ENCODE measurements around the gene BRD3OS. TPM values are rescaled to one million over a fixed set of nuclear protein-coding genes. Genes with fewer than 3 reads are reported as not detected.

BRD3OS gene
- total and polyA plus RNA-seq, 2 of the 4 experiments (the other 2 are of a cell fraction): 15.8 to 20.7 TPM

DNA sequence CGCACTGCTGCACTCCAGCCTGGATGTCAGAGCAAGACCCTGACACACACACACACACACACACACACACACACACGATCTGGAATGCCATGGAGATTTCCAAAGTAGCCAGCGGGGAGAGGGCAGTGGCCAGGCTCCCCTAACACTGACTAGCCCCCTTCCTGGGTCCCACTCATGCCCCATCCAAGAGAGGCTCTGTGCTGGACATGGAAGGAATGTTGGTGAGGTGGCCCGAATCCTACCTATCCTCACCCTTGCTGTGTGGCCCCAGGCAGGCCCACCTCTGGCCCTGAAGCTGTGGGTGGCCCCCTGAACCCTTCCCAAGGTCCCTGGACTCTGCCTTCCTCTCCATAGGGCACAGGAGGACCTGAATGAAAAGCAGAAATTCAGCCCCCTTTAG is 35.3 kb downstream of the BRD3OS start:
- H2AK5ac ChIP-seq (ENCODE audit: low read depth, low read length): no peak overlapping the region
- in situ Hi-C loops (cut with MboI; ENCODE audit: low sequenced_read_pairs) (no loop called here), intact Hi-C loops (cut with micrococcal nuclease) (loop anchor here (10.0 kb wide), 2 partner anchors 264 to 384 kb away; partner anchors contain the start of gene RXRA), dilution Hi-C loops (cut with HindIII; ENCODE audit: low sequenced_read_pairs, unreplicated experiment) (no loop called here)
- H4K91ac ChIP-seq (ENCODE audit: insufficient read depth, low read depth, low read length): no peak overlapping the region
- no peaks in the 10 kb centered on the region for H3K27me3 ChIP-seq (ENCODE audit: control insufficient read depth, insufficient read depth, low read length)
- H3K9ac ChIP-seq (ENCODE audit: low read depth, low read length): no peak overlapping the region
- H2BK5ac ChIP-seq (ENCODE audit: low read depth, low read length, poor library complexity, severe bottlenecking): no peak overlapping the region
- H2BK20ac ChIP-seq (ENCODE audit: low read depth, low read length): no peak overlapping the region
- H3K4me2 ChIP-seq (ENCODE audit: low read depth, low read length): no peak overlapping the region
- H4K8ac ChIP-seq (ENCODE audit: low read depth in 2 of 2, low read length in 2 of 2): no peak overlapping the region
- H3K9me3 ChIP-seq (ENCODE audit: control insufficient read depth, insufficient read depth, low read length): no peaks in the 10 kb centered on the region
- H2BK15ac ChIP-seq (ENCODE audit: low read depth, low read length): no peak overlapping the region
- no peak overlapping the region for H2AK9ac ChIP-seq (replicated peaks; ENCODE audit: low read depth, low read length, poor library complexity)
- ATAC-seq (ENCODE audit: low read depth) (no peak), DNase-seq (no peak)
- no peak overlapping the region for H3K4ac ChIP-seq (ENCODE audit: low read depth, low read length)
- no peak overlapping the region for H3K14ac ChIP-seq (replicated peaks; ENCODE audit: low read depth, low read length)
- H3K23ac ChIP-seq (ENCODE audit: low read depth, low read length): no peak overlapping the region
- peaks cover 18% of the 10 kb centered on the region; the same call in 1 of the 2 replicates for H3K9me1 ChIP-seq (ENCODE audit: insufficient read depth, low read length)
- H3K4me3 ChIP-seq (ENCODE audit: insufficient read depth, low read depth, low read length): no peak overlapping the region
- no peak overlapping the region for H2BK120ac ChIP-seq (ENCODE audit: low read depth, low read length)
- peaks cover 3% of the 10 kb centered on the region; the same call in 1 of the 2 replicates for H3K36me3 ChIP-seq (ENCODE audit: control insufficient read depth, insufficient read depth, low read length)
- POLR2A ChIA-PET (ENCODE audit: unreplicated experiment): no interaction called here
- no peak overlapping the region for H3K27ac ChIP-seq (ENCODE audit: insufficient read depth, low read length)
- no peak overlapping the region for H3K18ac ChIP-seq (ENCODE audit: low read depth, low read length)
- H2AFZ ChIP-seq (replicated peaks; ENCODE audit: low read length, poor library complexity): peak overlapping the region; percentile 1
- CTCF ChIA-PET: no interaction called here
- peaks cover 36 to 98% of the 10 kb centered on the region in 2 experiments for H3K79me1 ChIP-seq (ENCODE audit: low read depth in 1 of 2, low read length in 2 of 2)
- WGBS, 2 experiments (ENCODE audit: extremely low coverage in 2 of 2, insufficient read length in 1 of 2): no CpG with 5 or more reads among the region's 4 CpGs
- no peak overlapping the region for H4K5ac ChIP-seq (ENCODE audit: low read depth, low read length)
- BruUV-seq (replicated peaks): no TSS peak
- no peak overlapping the region for H3K56ac ChIP-seq (ENCODE audit: extremely low read depth, insufficient read depth, low read length)
- peaks cover 20% of the 10 kb centered on the region for H3K4me1 ChIP-seq (ENCODE audit: control insufficient read depth, insufficient read depth, low read length)
- TF ChIP-seq MAFK (IDR thresholded peaks at IDR 0.05; ENCODE audit: low read depth, low read length) (no peak), CEBPB (IDR thresholded peaks at IDR 0.05; ENCODE audit: low read depth, low read length) (no peak), USF2 (IDR thresholded peaks at IDR 0.05; ENCODE audit: low read depth, low read length) (no peak), RAD21 (IDR thresholded peaks at IDR 0.05; ENCODE audit: low read length) (no peak), MXI1 (IDR thresholded peaks at IDR 0.05; ENCODE audit: borderline replicate concordance, low read depth, low read length) (no peak), CHD1 (IDR thresholded peaks at IDR 0.05; ENCODE audit: low read depth, low read length) (no peak), MAZ (IDR thresholded peaks at IDR 0.05; ENCODE audit: borderline replicate concordance, low read depth, low read length) (no peak), ELK1 (IDR thresholded peaks at IDR 0.05; ENCODE audit: borderline replicate concordance, low read depth, low read length) (no peak), FOS (IDR thresholded peaks at IDR 0.05; ENCODE audit: low read depth, low read length) (no peak), NFE2L2 (IDR thresholded peaks at IDR 0.05; ENCODE audit: low read depth, low read length) (no peak), RFX5 (IDR thresholded peaks at IDR 0.05; ENCODE audit: low read depth, low read length) (no peak), BHLHE40 (IDR thresholded peaks at IDR 0.05; ENCODE audit: low read depth, low read length) (no peak)
- TF ChIP-seq, protein P1, sequence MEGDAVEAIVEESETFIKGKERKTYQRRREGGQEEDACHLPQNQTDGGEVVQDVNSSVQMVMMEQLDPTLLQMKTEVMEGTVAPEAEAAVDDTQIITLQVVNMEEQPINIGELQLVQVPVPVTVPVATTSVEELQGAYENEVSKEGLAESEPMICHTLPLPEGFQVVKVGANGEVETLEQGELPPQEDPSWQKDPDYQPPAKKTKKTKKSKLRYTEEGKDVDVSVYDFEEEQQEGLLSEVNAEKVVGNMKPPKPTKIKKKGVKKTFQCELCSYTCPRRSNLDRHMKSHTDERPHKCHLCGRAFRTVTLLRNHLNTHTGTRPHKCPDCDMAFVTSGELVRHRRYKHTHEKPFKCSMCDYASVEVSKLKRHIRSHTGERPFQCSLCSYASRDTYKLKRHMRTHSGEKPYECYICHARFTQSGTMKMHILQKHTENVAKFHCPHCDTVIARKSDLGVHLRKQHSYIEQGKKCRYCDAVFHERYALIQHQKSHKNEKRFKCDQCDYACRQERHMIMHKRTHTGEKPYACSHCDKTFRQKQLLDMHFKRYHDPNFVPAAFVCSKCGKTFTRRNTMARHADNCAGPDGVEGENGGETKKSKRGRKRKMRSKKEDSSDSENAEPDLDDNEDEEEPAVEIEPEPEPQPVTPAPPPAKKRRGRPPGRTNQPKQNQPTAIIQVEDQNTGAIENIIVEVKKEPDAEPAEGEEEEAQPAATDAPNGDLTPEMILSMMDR (conservative IDR thresholded peaks at IDR 0.05; ENCODE audit: low read depth, low read length): no peak
- H4K20me1 ChIP-seq (ENCODE audit: insufficient read depth, low read length): peaks cover 99% of the 10 kb centered on the region
